Measurements from ENCODE around the gene MALT1.

Gene MALT1

DNA sequence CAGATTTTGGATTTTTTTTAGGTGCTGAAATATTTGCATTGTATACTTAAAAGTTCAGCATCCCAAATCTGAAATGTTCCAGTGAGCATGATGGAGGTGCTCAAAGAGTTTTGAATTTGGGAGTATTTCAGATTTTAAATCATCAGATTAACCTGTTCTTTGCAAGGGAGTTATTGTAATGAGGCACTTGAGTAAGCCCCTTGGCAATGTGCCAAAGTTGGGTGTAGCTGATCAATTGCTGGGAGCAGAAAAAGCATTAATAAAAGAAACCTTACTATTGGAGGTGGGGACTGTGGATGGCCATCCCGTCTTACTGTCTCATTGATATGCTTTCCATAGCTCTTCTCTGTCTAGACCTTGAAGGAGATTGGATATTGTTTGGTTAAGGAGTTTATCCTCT lies 28.3 kb downstream of the MALT1 start:
- ChIA-PET CTCF (no interaction called here), POLR2A (ENCODE audit: low non-redundant PET) (no interaction called here)
- DNase-seq (ENCODE audit: low spot score): no peak
- no peak overlapping the region for H3K27ac ChIP-seq
- TF ChIP-seq, protein P1, sequence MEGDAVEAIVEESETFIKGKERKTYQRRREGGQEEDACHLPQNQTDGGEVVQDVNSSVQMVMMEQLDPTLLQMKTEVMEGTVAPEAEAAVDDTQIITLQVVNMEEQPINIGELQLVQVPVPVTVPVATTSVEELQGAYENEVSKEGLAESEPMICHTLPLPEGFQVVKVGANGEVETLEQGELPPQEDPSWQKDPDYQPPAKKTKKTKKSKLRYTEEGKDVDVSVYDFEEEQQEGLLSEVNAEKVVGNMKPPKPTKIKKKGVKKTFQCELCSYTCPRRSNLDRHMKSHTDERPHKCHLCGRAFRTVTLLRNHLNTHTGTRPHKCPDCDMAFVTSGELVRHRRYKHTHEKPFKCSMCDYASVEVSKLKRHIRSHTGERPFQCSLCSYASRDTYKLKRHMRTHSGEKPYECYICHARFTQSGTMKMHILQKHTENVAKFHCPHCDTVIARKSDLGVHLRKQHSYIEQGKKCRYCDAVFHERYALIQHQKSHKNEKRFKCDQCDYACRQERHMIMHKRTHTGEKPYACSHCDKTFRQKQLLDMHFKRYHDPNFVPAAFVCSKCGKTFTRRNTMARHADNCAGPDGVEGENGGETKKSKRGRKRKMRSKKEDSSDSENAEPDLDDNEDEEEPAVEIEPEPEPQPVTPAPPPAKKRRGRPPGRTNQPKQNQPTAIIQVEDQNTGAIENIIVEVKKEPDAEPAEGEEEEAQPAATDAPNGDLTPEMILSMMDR (conservative IDR thresholded peaks at IDR 0.05; ENCODE audit: low read depth): no peak

DNA sequence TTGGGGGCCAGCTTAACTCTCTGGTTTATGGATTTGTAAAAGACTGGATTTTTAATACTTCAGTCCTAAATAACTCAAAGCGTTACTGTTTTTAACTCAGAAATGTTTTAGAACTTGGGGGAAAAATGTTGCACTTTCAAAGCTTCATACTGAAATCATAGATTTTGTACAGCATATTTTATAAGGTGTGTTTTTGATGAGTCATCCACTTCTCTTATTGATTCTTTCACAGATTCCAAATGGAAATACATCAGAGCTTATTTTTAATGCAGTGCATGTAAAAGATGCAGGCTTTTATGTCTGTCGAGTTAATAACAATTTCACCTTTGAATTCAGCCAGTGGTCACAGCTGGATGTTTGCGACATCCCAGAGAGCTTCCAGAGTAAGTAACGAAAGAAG lies 28.9 kb downstream of the MALT1 start:
- no peak overlapping the region for H3K27ac ChIP-seq
- no peak for DNase-seq (ENCODE audit: low spot score)
- POLR2A ChIA-PET (ENCODE audit: low non-redundant PET): no interaction called here
- CTCF ChIA-PET: no interaction called here
- TF ChIP-seq, protein P1 (conservative IDR thresholded peaks at IDR 0.05; ENCODE audit: low read depth): no peak

DNA sequence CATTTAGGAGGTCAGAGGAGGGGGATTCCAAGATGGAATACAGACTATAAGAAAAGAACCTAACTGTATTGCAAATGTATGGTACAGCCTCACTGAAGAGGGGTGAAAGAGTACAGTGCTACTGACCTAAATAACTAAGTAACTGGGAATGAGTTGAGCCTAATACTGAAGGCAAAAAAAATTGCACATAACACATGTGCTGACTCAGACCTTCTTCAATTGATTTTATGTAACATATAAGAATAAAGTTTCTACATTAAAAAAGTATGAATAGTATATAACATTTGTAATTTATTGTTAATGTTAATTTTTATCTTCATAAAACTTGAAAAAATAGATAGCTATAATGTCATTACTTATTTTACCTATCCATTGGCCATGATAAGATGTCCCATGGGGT lies 41.7 kb downstream of the MALT1 start:
- TF ChIP-seq, protein P1 (conservative IDR thresholded peaks at IDR 0.05; ENCODE audit: low read depth): no peak
- H3K27ac ChIP-seq: no peak overlapping the region
- CTCF ChIA-PET: no interaction called here
- no peak for DNase-seq (ENCODE audit: low spot score)
- POLR2A ChIA-PET (ENCODE audit: low non-redundant PET): no interaction called here

DNA sequence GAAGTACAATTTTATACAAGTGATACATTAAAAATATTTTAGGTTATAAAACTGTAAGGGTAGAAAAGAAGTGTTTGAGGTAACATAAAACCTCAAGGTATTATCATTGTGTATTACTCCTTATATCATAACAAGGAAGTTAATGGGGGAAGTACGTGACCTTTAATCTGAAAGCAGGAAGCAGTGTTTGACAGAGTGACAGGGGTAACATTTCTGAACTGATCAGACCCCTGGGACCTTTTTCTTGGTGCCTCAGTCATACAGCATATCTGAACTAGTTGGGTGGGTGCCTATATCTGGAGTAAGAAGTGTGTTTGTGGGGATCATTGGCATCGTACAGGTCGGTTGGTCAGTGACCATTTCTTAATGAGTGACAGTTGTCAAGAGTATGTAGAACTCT lies 43.0 kb downstream of the MALT1 start:
- DNase-seq (ENCODE audit: low spot score): no peak
- no peak overlapping the region for H3K27ac ChIP-seq
- TF ChIP-seq, protein P1 (conservative IDR thresholded peaks at IDR 0.05; ENCODE audit: low read depth): no peak
- POLR2A ChIA-PET (ENCODE audit: low non-redundant PET): no interaction called here
- CTCF ChIA-PET: no interaction called here

DNA sequence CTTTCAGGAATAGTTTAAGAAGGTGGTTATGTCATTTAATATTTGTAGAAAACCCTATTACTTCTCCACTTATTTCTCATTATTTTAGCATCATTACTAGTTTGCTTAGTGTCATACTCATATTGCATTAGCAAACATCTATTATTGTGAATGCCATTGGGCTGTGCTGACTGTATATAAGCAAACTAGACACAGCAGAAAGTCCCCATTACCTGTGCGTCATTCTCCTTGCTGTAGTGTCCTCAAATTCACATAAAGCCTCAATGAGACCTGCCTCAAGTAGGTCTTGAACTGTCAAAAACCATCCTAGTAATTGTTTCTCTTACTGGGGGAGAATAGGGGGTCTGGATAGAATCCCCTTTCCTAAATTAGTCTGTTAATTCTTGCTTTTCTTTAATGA lies 43.6 kb downstream of the MALT1 start:
- DNase-seq (ENCODE audit: low spot score): no peak
- ChIA-PET POLR2A (ENCODE audit: low non-redundant PET) (no interaction called here), CTCF (no interaction called here)
- no peak overlapping the region for H3K27ac ChIP-seq
- TF ChIP-seq, protein P1 (conservative IDR thresholded peaks at IDR 0.05; ENCODE audit: low read depth): no peak

DNA sequence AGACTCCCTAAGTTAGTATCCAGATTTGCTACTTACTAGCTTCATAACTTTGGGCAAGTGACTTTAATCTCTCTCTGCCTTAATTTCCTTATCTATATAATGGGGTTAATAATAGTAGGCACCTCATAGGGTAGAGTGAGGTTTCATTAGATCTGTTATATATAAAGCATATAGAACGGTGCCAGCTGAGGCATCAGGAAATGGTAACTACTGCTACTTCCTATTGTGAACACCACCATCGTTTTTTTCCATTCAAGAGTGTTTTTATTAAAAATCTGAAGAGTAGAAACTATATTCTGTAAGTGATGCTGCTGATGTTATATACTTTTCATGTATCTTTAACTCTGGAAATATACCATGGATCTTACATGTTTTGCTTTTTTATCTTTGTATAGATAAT lies 44.3 kb downstream of the MALT1 start:
- ChIA-PET CTCF (interaction anchor here (0.7 kb wide), 1 partner anchor 767 kb away, joined by 7 read pairs; no protein-coding TSS in a partner anchor), POLR2A (ENCODE audit: low non-redundant PET) (no interaction called here)
- TF ChIP-seq, protein P1 (conservative IDR thresholded peaks at IDR 0.05; ENCODE audit: low read depth): no peak
- no peak overlapping the region for H3K27ac ChIP-seq
- DNase-seq (ENCODE audit: low spot score): no peak
